SKM-1 (cell line): Measurements from ENCODE around the gene BEST2.

ENCODE experiments used
- DNase-seq: peaks from one replicate; lab custom pipeline; 2025; ENCODE audit not compliant: unreplicated experiment; lab: John Stamatoyannopoulos, UW

The BEST2 gene

DNA sequence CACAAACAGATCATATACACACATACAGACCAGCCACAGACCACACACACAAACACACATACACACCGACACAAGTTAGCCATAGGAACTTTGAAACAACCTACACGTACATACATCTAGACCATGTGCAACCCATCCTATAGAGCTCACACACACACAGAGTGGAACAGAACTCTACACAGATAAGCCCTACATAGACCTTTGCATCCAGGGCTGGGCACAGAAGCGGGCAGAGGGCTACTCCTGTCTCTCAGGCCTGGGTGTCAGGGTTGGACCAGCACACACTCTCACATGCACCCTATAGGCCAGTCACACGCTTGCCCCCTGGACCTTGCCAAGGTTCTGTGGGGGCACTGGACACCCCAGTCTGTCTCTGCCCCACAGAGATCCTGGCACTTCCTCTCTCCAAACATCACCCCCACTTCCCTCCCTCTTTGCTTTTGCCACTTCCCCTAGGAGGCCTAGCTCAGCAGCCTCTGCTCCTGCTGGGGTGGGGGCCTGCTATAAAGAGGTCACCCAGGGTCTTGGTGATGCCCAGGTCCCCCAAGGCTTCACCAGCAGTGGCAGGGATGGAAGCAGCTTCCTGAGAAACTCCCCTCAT, 33.9 kb downstream of the BEST2 start:
- peak; percentile 58 for DNase-seq

- peak; percentile 73 for DNase-seq
Measured at GRCh38 chr19:12786141-12786870, 34.7 kb downstream of the BEST2 start.

DNA sequence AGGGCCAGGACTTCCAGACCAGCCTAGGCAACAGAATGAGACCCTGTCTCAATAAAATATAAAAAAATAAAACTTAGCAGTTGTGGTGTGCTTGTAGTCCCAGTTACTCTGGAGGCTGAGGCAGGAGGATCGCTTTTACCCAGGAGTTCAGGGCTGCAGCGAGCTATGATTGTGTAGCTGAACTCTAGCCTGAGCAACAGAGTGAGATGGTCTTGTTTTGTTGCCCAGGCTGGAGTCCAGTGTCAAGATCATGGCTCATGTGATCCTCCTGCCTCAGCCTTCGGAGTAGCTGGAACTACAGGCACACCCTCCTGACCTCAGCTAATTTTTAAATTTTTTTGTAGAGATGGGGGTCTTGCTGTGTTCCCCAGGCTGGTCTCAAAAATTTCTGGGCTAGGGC, 35.4 kb downstream of the BEST2 start:
- no peak for DNase-seq

DNA sequence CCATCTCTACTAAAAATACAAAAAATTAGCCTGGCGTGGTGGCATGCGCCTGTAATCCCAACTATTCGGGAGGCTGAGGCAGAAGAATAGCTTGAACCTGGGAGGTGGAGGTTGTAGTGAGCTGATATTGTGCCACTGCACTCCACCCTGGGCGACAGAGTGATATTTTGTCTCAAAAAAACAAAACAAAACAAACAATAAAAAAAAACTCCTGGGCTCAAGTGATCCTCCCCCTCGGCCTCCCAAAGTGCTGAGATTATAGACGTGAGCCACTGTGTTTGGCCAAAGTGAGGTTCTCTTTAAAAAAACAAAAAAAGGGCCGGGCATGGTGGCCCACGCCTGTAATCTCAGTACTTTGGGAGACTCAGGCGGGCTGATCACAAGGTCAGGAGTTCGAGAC, 35.9 kb downstream of the BEST2 start:
- no peak for DNase-seq

DNA sequence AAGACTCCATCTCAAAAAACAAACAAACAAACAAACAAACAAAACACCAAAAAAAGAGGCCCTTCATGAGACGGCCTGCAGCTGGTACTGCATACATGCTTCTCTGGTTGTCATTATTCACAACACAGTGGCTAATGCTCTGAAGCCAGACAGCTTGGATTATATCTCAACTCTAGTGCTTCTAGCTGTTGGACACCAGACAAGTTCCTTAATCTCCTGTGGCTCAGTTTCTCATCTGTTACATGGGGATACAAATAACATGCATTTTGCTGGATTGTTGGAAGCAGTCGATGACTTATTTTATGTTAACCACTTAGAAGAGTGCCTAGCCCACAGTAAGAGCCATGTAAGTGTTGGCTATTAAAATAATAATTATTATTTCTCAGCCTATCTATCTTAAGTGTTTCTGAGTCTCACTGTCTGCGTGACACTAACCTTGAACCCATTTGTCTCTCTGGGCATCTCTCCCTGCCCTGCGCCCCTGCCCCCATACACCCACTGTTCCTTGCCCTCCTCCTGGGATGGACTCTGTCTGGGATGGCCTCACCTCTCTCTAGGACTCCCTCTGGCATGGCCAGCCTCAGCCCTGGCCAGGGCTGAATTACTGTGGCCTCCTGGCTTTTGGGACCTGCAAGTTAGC, 36.6 kb downstream of the BEST2 start:
- DNase-seq = no peak

- no peak for DNase-seq
Measured at GRCh38 chr19:12788682-12789097, 37.1 kb downstream of the BEST2 start.

DNA sequence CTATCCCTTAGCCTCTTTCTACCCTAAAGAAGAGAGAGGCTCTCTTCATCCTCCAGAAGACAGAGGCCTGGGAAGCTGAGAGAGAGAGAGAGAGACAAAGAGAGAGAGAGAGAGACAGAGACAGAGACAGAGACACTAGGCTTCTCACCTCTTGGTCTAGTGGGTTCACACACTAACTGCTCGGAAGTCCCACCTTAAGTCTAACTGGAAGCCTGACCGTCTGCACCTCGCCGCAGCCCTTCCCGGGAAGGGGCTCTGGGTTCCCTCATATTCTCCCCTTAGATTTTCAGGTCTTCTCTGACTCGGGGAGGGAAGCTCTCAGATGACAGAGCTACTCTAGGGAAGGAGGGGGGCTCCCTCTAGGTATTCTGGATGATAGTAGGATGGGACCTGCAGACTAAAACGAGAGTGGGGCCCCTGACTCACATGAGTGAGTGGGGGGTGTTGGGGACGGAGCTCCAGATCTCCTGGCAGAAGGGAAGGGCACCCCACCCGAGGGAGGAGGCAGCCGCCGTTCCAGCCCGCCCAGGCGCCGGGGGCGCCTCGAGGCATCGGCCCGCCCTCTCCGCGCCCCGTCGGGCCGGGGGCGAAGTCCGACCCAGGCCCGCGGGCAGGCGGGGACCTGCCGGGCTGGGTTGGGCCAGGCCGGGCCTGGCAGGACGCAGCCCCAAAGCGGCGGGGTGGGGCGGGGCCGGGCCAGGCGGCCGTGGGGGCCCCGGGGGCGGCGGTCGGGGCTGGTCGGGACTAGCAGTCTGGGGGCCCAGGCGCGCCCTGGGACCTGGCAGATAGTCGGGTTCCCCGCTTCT, 37.7 kb downstream of the BEST2 start:
- DNase-seq = no peak

- peak; percentile 98 for DNase-seq
Measured at GRCh38 chr19:12789904-12790619, 38.5 kb downstream of the BEST2 start.

DNA sequence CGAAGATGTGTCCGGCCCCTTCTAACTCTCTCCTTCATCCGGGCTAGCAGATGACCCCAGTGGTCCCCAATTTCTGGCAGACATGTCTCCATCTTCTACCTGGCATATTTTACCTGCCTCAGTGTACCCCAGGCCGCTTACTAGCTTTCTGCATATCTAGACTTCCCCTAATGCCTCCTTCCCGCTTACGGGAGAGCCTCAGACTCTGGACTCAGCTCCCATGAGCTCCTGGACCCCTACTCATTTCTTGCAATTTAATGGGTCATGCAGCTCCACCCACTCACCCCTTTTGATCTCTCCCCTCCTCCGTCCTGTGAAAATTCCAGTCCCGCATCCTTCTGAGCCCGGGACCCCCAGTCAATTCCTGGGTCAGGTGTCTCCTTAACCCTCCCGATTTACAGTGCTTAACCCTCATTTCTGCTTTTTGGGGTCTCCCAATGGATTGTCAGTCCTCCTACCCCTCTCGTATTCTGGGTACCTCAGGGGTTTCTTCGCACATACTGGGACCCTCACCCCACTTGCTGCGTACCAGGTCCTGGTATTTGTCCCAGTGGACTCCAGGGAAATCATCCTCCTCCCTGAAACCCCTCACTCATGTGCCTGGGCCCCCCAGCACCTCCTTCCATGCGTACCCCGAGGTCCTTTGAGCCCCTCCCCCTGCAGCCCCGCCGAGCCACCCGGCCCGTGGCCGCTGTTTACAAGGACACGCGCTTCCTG, 39.2 kb downstream of the BEST2 start:
- no peak for DNase-seq

DNA sequence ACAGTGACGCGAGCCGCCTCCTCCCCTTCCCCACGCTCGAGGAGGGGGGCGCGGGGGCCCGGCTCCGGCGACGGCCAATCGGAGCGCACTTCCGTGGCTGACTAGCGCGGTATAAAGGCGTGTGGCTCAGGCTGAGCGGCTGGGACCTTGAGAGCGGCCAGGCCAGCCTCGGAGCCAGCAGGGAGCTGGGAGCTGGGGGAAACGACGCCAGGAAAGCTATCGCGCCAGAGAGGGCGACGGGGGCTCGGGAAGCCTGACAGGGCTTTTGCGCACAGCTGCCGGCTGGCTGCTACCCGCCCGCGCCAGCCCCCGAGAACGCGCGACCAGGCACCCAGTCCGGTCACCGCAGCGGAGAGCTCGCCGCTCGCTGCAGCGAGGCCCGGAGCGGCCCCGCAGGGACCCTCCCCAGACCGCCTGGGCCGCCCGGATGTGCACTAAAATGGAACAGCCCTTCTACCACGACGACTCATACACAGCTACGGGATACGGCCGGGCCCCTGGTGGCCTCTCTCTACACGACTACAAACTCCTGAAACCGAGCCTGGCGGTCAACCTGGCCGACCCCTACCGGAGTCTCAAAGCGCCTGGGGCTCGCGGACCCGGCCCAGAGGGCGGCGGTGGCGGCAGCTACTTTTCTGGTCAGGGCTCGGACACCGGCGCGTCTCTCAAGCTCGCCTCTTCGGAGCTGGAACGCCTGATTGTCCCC, 39.9 kb downstream of the BEST2 start, which contains the start of gene JUNB:
JUNB (plus strand) TSS at position 142 of the 706 bp plus-strand sequence; CDS start at position 428, 286 bp downstream.
- peak; percentile 82 for DNase-seq

DNA sequence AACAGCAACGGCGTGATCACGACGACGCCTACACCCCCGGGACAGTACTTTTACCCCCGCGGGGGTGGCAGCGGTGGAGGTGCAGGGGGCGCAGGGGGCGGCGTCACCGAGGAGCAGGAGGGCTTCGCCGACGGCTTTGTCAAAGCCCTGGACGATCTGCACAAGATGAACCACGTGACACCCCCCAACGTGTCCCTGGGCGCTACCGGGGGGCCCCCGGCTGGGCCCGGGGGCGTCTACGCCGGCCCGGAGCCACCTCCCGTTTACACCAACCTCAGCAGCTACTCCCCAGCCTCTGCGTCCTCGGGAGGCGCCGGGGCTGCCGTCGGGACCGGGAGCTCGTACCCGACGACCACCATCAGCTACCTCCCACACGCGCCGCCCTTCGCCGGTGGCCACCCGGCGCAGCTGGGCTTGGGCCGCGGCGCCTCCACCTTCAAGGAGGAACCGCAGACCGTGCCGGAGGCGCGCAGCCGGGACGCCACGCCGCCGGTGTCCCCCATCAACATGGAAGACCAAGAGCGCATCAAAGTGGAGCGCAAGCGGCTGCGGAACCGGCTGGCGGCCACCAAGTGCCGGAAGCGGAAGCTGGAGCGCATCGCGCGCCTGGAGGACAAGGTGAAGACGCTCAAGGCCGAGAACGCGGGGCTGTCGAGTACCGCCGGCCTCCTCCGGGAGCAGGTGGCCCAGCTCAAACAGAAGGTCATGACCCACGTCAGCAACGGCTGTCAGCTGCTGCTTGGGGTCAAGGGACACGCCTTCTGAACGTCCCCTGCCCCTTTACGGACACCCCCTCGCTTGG, 40.7 kb downstream of the BEST2 start:
- DNase-seq = peak; percentile 35

DNA sequence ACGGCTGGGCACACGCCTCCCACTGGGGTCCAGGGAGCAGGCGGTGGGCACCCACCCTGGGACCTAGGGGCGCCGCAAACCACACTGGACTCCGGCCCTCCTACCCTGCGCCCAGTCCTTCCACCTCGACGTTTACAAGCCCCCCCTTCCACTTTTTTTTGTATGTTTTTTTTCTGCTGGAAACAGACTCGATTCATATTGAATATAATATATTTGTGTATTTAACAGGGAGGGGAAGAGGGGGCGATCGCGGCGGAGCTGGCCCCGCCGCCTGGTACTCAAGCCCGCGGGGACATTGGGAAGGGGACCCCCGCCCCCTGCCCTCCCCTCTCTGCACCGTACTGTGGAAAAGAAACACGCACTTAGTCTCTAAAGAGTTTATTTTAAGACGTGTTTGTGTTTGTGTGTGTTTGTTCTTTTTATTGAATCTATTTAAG, 41.3 kb downstream of the BEST2 start:
- DNase-seq = no peak

DNA sequence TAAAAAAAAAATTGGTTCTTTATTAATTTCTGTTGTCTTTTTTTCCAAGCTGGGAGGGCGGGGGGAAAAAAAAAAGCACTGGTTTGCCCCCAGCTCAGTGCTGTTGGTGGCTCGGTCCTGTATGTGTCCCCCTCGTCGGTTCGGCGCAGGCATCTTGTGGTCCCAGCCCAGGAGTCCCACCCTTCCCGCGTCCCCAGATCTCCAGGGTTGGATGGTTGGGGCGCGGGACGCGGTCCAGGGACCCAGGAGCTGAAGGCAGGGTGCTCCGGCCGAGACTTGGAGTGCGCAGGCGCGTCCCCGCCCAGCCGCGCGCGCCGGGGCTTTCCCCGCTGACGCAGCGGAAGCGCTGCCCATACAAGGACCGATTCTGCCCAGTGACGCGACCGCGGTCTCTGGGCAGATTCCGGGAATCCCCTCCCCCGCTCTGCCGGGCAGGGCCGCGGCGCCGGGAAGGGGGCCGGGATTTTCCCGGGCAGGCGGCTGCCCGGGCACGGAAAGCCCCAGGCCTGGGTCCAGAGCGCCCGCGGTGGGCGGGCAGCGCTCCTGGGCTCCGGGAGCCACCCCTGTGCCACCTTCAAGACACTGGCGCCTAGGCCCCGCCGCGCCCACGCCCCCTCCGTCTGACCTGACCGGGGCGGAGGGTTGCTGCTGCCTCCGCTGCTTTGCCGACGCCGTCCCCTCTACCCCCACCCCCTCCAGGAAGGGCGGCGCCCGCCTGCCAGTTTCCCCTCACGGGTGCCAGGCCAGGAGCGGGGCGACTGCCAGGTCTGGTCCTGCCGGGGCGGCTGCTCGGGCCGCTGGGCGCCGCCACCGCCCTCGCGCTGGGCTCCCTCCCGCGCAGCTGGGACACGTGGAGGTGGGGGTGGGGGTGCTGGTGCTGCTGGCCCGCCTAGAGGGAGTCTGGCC, 42.0 kb downstream of the BEST2 start:
- DNase-seq = peak; percentile 46

DNA sequence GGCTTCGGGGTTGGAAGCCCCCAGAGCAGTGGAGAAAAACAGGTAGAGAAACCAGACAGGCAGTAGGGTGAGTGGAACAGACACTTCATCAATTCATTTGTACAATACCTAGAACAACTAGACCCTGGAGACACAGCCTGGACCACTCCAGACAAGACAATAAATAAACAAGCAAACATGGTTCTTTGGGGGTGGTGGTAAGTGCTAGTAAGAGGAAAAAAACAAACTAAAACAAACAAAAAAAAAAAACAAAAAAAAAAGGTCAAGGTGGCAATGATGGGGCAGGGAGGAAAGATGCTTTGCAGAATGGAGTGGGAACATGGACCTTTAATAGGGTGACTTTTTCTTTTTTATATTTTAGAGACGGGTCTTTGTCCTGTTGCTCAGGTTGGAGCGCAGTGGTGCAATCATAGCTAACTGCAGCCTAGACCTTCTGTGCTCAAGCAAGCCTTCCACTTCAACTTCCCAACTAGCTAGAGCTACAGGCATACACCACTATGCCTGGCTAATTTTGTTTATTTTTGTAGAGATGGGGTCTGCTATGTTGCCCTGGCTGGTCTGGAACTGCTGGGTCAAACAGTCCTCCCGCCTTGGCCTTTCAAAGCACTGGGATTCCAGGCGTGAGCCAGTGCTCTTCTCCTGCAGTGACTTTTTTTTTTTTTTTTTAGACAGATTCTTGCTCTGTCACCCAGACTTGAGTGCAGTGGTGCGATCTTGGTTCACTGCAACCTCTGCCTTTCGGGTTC, 42.8 kb downstream of the BEST2 start:
- DNase-seq = no peak

- no peak for DNase-seq
Measured at GRCh38 chr19:12794971-12795381, 43.4 kb downstream of the BEST2 start.

GRCh38 chr19:12796146-12797071, 44.8 kb downstream of the BEST2 start:
- DNase-seq = peak; percentile 55
